ENCODE results near the gene ASTN2.
"Not testable (repeated sequence)": the region's sequence is repeated elsewhere in the genome, so short reads cannot be mapped to it uniquely, and the experiment has no call there.

ASTN2 gene

GRCh38 chr9:117098331-117098730, 316.5 kb downstream of the ASTN2 start:
- no peak for DNase-seq

GRCh38 chr9:117097761-117098160, 317.1 kb downstream of the ASTN2 start:
- DNase-seq = no peak

GRCh38 chr9:117096138-117096537, 318.7 kb downstream of the ASTN2 start:
- no peak for DNase-seq

GRCh38 chr9:117095081-117095480, 319.8 kb downstream of the ASTN2 start:
- no peak for DNase-seq

- DNase-seq = no peak
These were observed 320.7 kb downstream of the ASTN2 start for GRCh38 chr9:117093891-117094844.

- DNase-seq = peak; percentile 4
These were observed 322.3 kb downstream of the ASTN2 start for GRCh38 chr9:117092582-117092981.

GRCh38 chr9:117091529-117091928, 323.3 kb downstream of the ASTN2 start:
- no peak for DNase-seq

GRCh38 chr9:117088786-117089185, 326.1 kb downstream of the ASTN2 start:
- DNase-seq = no peak

GRCh38 chr9:117088140-117088539, 326.7 kb downstream of the ASTN2 start:
- no peak for DNase-seq

- no peak for DNase-seq
These were observed 330.6 kb downstream of the ASTN2 start for GRCh38 chr9:117084221-117084620.

GRCh38 chr9:117083559-117083958, 331.3 kb downstream of the ASTN2 start:
- no peak for DNase-seq

GRCh38 chr9:117081641-117082317, 333.1 kb downstream of the ASTN2 start:
- no peak for DNase-seq

- no peak for DNase-seq
These were observed 334.0 kb downstream of the ASTN2 start for GRCh38 chr9:117080765-117081390.

- DNase-seq = no peak
These were observed 338.1 kb downstream of the ASTN2 start for GRCh38 chr9:117076571-117077290.

- no peak for DNase-seq
These were observed 339.2 kb downstream of the ASTN2 start for GRCh38 chr9:117075636-117076035.

GRCh38 chr9:117074784-117075520, 339.9 kb downstream of the ASTN2 start:
- peak; percentile 1 for DNase-seq

GRCh38 chr9:117074342-117074662, 340.6 kb downstream of the ASTN2 start:
- no peak for DNase-seq

GRCh38 chr9:117073539-117074341, 341.1 kb downstream of the ASTN2 start:
- DNase-seq = peak; percentile 9

GRCh38 chr9:117073071-117073470, 341.8 kb downstream of the ASTN2 start:
- no peak for DNase-seq

GRCh38 chr9:117072216-117072615, 342.6 kb downstream of the ASTN2 start:
- DNase-seq = no peak

GRCh38 chr9:117071673-117072207, 343.1 kb downstream of the ASTN2 start:
- not testable (repeated sequence) for DNase-seq

All from T1000 (cell line).